T1000 (cell line): Measurements from ENCODE around the gene ATXN10.
"Not testable (repeated sequence)": the region's sequence is repeated elsewhere in the genome, so short reads cannot be mapped to it uniquely, and the experiment has no call there.

Source experiments
- DNase-seq: peaks from one replicate; lab custom pipeline; 2025; ENCODE audit warnings: mixed read lengths; lab: John Stamatoyannopoulos, UW

The ATXN10 gene

GRCh38 chr22:45678961-45679912 lies 7.6 kb downstream of the ATXN10 start:
- DNase-seq, result peak; percentile 10

GRCh38 chr22:45680932-45681700 lies 9.5 kb downstream of the ATXN10 start:
- no peak for DNase-seq

GRCh38 chr22:45682064-45682463 lies 10.4 kb downstream of the ATXN10 start:
- no peak for DNase-seq

GRCh38 chr22:45682773-45683172 lies 11.1 kb downstream of the ATXN10 start:
- not testable (repeated sequence) for DNase-seq

- no peak for DNase-seq
Measured at GRCh38 chr22:45683248-45683647, 11.6 kb downstream of the ATXN10 start.

GRCh38 chr22:45683680-45684079 lies 12.0 kb downstream of the ATXN10 start:
- no peak for DNase-seq

- DNase-seq, result no peak
Measured at GRCh38 chr22:45684169-45684568, 12.5 kb downstream of the ATXN10 start.

GRCh38 chr22:45684752-45685574 lies 13.3 kb downstream of the ATXN10 start:
- no peak for DNase-seq

GRCh38 chr22:45686004-45686403 lies 14.4 kb downstream of the ATXN10 start:
- DNase-seq, result no peak

- DNase-seq, result no peak
Measured at GRCh38 chr22:45686836-45687235, 15.2 kb downstream of the ATXN10 start.

GRCh38 chr22:45688600-45689080 lies 17.0 kb downstream of the ATXN10 start:
- peak; percentile 75 for DNase-seq

- no peak for DNase-seq
Measured at GRCh38 chr22:45689211-45689610, 17.6 kb downstream of the ATXN10 start.

GRCh38 chr22:45690008-45690407 lies 18.4 kb downstream of the ATXN10 start:
- DNase-seq, result no peak

- no peak for DNase-seq
Measured at GRCh38 chr22:45692549-45692948, 20.9 kb downstream of the ATXN10 start.

- no peak for DNase-seq
Measured at GRCh38 chr22:45693835-45694234, 22.2 kb downstream of the ATXN10 start.

- DNase-seq, result no peak
Measured at GRCh38 chr22:45696227-45696626, 24.6 kb downstream of the ATXN10 start.

GRCh38 chr22:45698094-45698493 lies 26.5 kb downstream of the ATXN10 start:
- DNase-seq, result no peak

GRCh38 chr22:45702981-45703380 lies 31.3 kb downstream of the ATXN10 start:
- DNase-seq, result no peak

GRCh38 chr22:45703758-45704157 lies 32.1 kb downstream of the ATXN10 start:
- DNase-seq, result no peak

- no peak for DNase-seq
Measured at GRCh38 chr22:45704648-45705047, 33.0 kb downstream of the ATXN10 start.

- no peak for DNase-seq
Measured at GRCh38 chr22:45707605-45708004, 36.0 kb downstream of the ATXN10 start.

- DNase-seq, result no peak
Measured at GRCh38 chr22:45708145-45708544, 36.5 kb downstream of the ATXN10 start.
